AG20443 (cell line): ENCODE results near the gene TSPAN18.
A peak's percentile ranks its signal among the peaks of the same experiment; 100 is the strongest.

Experiments
- DNase-seq: peaks from one replicate; pipeline ENCODE4 v3.0.0; 2012; ENCODE audit warnings: low spot score, mixed read lengths

The TSPAN18 gene

DNA sequence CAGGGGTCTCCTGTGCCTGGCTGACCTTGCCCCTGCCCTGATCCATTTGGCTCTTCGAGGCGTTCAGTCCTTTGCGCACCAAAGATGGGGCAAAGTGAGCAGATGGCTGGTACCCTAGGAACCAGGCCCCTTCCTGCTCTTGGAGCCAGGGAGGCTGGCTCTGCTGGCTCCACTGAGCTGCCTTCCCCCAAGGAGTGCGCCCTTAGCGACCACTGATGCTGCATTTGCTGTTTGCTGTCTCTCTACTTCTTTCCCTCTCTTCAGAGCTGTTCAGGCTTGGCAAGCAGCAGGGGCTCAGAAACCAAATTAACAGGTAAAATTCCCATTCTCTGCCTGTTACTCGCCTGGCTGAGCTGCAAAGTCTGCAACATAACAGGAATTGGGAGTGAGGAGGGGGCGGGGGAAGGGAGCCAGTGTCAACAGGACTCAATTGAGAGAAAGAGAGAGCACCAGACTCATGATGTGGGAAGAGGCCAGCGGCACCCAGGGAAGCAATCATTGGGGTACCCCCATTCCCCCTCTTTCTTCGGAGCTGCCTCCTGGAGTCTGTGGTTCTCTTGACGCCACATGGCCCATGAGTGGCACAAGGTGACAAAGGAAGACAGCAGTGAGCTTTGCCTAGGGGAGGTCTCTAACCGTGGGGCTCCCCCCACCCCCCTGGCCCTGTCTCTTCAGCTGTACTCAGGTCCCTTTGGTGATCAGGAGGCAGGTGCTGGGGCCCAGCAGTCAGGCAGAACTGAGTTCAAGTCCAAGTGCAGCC lies 121.6 kb downstream of the TSPAN18 start:
- DNase-seq: no peak

DNA sequence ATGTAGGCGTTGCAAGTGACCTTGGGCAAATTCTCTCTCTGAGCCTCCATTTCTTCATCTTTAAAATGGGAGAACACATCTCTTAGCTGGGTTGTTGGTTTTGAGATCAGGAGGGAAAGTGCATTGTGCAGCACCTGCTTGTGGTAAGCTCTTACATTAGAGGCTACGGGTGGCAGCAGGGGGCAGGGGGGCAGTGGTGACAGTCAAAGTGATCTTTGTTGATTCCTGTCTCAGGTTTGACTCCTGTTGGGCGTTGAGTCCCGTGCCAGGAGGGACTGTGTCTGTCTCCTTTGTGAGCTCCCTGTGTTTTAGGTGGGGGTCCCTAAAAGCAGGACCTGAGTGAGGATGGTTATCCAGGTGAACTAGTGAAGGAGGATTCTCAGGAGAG lies 122.2 kb downstream of the TSPAN18 start:
- DNase-seq: no peak

DNA sequence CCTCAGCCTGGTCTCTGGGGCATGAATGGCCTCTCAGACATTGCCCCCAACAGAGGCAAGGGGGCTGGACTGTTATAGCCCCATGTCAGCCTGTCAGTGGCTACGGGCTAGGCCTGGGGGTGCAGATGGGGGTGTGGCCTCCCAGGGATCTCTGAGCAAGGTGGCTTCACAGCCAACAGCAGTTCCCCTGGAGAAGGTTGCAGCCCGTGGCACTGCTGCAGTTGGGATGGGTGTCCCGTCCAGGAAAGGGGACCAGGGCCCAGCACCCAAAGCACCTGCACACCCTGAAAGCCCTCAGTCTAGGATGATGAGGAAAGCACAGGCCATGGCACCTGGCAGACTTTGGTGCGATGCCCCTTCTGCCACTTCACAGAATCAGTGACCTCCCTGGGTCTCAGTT lies 122.7 kb downstream of the TSPAN18 start:
- DNase-seq: no peak

DNA sequence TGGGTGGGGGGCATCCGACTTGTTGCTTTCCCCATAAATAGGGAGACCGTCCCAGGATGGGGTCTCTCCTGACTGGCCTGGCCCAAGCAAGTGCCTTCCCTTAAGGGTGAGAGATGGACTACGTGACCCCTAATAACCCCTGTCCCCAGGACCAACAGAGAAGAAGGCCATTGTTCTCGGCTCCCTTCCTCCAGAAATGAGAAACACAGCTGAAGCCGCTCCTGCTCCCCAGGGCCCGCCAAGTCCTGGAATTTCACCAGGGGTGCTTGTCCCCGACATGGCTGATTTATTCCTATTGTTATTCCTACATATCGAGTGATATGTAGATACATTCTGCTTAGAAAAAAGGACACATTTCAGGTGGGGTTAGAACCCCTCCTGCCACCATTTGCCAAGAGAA lies 123.2 kb downstream of the TSPAN18 start:
- DNase-seq: no peak

DNA sequence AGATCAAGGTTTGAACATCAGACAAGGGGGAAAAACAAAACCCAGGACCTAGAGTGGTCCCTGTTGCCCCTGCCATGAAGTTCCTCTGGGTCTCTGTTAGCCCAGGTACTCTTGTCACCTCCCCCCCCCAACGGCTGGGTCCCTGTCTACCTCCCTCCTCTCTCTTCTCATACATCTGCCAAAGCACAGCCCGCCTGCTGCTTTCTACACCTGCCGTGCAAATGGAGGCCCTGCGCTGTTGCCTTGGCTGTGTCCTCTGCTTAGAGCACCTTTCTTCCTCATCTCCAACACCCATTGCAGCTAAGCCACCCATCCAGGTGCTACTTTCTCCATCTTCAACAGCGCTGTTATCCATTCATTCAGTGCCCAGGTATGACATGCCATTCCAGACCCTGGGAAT lies 124.7 kb downstream of the TSPAN18 start:
- no peak for DNase-seq

DNA sequence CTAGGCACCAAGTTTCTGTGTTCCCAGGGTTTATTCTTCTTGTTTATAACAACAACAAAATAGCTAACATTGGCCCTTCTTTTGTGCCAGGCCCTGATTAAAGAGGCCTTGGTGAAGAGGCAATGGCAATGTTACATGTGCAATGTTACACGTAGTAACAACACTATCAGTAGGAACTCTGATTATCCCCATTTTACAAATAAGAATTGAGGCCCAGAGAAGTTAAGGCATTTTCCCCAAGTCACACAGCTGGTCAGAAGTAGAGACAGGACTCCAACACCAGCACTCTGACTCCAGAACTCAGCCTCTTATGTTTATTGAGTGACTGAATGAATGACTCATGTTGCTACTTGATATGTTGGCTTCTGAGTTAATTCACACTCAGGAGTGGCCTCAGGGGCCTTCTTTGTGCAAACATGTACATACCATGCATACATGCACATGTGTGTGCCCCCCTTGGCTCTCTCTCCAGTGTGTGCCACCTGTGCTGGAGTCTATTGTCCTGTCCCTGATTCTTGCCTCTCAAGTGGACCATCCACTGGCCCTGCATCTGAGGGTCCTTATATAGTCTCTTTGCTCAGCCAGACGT lies 125.5 kb downstream of the TSPAN18 start:
- no peak for DNase-seq

DNA sequence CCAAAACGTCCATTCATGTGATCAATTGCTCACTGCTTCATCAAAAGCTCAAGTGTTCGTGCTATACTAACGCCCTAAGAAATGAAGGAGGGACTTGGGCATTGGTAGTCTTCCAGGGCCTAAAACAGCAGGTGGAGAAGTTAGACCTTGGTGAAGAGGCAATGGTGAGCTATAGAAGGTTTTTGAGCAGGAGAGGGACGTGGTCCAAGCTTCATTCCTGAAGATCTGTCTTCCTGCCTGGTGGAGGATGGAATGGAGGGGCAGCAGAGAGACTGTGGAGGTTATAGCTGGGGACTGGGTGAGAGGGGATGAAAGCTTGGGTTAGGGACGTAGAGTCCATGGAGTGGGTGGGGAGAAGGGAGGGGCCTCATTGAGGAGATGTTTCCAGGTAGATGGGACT lies 126.2 kb downstream of the TSPAN18 start:
- DNase-seq: no peak

DNA sequence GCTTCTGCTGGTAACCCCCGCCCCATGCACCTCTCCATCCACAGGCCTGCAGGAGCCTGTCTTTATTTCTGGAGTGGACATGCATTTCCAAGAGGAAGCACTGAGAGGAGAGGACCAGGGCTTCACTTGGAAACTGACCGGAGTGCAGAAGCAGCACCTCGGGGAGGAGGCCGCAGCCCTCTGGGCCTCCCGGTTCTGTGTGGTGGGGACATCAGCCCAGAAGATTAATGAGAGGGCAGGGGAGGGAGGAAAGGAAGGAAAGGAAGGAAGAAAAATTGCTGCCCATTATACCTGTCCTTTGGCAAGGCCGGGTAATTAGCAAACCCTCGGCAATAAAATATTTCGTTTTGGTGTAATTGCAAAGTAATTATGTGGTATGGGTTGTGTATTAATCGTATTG lies 126.9 kb downstream of the TSPAN18 start:
- no peak for DNase-seq

DNA sequence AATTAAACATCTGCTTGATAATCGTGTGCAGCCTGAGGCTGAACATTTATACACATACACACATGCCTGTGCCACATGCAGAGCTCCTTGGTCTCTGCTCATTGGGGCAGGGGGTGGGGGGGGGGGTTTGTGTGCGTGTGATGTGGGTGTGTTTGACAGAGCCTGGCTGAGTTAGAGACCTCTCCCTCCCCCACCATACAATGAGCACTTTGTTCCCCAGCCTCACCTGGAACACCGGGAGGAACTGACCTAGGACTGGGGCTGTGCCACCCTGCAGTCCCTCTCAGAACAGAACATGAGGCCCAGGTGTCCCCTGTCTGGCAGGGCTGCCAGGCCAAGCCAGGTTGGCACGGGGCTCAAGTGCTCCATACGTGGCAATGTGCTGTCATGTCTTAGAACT lies 127.3 kb downstream of the TSPAN18 start:
- DNase-seq: no peak

DNA sequence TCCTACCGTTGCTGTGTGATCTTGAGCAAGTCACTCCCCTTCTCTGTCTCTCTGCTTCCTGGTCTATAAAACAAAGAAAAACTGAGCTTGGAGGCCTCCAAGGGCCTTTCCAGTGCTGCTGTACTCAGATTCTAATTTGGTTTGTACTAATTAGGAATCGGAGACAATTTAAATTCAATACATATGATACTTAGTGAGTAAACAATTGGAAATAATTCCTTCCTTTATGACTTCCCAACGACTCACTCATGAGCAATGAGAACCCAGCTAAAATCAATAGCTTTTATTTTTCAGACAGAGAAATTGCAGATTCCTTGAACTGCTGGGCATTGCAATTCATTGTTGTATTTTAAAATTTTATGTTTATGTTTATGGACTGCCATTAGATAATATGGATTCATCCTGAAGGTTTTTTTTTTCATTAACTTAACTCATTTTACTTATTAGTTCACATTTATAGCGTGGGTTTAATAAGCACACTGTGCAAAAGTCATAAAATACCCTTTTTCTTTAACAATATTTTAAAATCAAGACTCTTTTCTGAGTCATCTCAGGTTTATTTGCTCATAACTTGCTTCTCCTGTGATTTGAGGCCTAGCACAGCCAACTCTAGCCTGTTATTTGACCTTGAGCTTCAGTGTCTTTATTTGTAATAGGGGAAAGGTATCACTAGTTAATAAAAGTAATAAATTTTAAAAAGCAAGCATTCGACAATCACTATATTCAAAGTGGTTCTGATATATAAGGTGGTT lies 128.2 kb downstream of the TSPAN18 start:
- DNase-seq: no peak

DNA sequence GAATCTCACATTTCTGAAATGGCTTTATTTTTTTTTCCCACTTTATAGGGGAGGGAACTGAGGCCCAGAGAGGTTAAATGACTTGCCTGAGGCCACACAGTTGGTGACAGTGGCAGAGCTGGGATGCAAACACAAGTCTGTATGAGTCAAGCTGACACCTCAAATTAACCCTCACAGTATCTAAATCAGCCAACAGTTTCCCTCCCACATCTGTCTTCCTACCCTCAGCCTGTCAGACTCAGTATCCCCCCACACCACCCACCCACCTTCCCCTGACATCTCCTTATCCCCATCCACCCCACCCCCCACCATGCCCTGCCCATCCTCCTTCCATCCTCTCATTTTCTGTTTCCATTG lies 128.7 kb downstream of the TSPAN18 start:
- DNase-seq: no peak

DNA sequence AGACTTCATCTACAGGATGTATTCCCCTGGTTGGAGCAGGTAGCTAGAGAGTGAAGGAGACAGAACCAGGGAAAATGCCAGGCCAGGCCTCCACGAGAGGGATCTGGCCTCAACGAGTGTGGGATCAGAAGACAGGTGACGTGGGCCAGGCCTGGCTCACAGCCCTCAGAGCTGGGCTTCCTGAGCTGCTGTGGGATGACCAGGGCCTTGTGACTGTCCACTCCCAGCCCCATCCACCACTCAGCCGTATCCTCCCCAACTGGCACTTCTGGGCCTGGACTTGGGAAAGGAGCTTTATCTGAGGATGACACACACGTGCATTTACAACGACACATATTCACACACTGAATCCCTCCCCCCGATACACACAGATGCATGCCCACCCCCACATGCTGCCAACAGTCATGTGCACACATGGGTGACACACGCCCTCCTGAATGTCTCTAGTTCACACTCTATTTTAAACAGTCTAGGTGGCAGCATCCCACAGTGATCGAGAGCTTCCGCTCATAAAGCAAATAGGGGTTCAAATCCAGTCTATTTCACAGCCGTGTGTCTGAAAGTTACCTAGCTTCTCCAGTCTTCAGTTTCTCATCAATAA lies 130.8 kb downstream of the TSPAN18 start:
- DNase-seq: no peak

DNA sequence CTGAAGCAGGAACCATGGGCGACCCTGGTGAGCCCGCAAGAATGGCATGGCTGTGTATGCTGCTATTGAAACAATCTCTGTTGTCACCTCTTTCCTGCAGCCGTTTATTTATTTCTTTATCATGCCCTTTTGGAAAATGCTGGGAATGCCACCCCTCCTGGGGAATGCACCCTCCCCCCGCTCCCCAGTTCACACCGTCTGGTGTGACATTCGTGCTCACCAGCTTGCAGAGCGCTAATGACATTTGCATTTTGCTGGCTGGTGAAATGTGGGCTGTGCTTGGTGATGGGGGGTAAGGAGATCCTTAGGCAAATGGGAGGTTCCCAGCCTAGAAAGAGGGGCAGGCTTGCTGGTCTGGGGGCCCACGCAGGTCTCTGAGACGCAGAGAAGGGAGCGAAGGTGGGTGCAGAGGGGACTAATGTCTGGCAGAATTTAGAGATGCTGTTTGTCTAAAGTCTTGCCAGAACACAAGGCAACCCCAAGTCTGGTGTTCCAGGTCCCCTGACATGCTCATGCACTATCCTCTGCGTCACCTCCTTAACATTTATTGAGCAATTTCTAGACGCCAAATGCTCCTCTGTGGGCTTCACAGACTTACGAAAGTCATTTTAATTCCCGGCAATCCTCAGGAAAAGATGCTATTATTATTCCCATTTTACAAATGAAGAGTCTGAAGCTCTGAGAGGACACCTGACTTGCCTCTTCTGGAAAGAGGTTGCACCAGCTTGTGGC lies 132.2 kb downstream of the TSPAN18 start:
- peak; percentile 74 for DNase-seq

DNA sequence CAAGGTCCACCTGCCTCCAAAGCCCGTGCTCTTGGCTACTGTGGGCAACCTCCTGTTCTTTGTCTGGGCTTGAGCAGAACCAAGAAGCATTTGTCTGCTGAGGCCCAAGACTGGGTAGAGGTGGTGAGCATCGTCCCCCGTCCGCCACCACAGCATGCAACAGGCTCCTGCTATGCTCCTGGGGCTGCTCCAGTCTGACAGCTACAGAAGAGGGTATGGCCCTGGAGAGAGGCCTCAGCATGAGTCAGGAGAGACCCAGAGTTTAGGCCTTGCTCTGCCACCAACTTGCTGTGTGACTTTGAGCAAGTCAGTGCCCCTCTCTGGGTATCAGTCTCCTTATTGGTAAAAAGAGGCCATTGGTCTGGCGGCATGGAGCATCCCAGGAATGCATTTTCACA lies 132.8 kb downstream of the TSPAN18 start:
- DNase-seq: no peak

DNA sequence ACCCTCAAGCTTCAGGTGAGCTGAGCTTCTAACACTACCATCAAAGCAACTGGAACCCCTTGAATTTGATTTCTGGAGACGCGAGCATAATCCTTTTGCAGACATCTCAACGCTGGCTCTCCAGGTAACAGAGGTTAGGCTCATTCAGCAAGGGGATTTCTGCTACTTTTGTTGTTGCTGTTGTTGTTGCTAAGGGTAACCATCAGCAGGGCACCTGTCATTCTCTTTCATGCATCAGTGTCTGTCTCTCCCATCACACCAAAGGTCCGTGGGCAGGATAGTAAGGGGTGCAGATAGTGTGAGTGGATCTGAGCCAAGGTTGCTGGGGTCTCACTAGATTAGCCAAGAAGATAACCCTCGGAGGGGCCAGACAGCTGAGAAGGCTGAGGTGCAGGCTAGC lies 133.6 kb downstream of the TSPAN18 start:
- no peak for DNase-seq

DNA sequence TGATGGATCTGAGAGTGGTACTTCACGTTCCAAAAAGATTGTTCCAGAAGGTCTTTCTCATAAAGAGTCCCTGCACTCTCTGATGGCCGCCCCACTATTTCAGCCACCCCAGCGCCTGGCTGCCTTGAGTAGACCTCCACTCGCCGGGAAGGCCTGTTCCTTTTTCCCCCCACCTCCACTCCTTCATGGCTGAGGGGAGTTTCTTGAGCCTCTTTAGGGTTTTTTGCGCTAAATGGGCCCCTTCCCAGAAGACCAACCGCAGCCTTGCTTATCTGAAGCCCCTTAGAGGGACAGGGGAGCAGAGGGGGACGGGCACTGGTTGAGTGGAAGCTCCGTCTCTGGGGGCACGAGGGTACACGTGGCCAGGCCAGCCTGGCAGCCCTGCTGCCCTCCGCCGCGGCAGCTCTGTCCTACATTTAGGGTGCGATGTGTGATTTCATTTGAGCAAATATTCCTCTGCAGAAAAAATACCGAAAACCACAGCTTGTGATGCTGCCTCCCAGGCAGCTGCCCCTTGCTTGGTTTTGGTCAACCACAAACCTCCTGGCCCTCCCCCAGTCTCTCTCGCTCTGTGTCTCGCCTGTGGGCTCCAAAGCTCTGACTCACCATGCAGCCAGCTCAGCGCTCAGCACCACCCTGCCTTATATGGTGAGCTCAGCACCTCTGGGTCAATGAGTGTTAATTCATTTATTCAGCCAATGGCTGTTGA lies 135.2 kb downstream of the TSPAN18 start:
- peak; percentile 98 for DNase-seq

DNA sequence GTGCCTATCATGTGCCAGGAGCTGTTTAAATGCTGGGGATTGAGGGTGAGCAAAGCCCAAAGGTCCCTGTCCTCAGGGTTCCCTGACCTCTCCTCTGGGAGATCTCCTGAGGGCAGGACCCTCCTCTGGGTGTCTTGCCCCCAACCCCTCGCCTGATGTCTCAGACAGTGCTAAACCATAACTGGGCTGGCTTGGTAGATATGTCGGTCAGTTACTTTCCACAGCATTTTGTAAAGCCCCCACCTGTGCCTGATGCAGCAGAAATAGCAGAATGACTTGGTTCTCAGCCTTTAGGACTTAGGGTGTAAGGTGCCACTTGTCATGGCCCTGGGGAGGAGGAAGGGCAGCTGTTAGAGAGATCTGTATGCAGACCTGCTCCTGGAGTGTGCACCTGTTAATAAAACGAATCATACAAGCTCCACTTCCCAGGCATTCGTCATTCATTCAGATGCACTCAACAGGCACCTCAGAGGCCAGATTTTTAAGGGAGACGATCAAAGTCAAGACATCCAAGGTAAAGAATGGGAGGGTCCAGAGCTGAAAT lies 135.9 kb downstream of the TSPAN18 start:
- no peak for DNase-seq

DNA sequence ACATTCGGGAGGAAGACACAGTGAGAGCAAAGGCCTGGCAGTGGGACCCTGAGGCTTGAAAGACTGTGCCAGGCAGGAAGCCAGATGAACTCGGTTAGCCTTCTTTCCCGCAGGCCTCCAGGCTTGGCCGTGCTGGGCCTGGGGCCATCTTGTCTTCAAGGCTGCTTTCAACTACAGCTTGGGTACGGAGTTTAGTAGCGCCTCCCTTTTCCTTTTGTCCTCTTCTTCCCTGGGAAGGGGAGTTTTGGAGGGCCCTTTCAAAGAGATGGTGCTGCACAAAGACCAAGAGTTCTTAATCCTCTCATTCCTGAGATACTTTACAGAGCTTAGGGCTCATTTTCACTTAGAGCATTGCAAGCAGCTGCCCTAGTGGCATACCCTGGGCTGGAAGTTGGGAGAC lies 136.5 kb downstream of the TSPAN18 start:
- no peak for DNase-seq

DNA sequence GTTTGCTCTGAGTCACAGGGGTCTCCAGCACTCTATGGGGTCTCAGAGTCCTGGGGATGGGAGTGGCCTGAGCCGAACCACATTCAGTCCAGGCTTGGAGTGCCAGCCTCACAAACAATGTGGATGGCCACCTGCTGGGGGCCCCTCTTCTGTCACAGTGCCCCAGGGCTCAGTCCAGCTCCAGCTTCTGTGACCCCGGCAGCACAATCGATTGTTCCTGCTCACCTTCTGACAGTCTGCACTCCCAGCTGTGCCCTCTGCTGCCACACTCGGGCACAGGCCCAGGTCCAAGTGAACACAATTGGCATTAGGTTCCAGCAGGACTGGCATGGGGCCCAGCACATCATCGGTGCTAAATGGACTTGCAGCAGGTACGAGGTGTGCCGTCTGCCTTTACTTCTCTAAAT lies 139.1 kb downstream of the TSPAN18 start:
- no peak for DNase-seq

DNA sequence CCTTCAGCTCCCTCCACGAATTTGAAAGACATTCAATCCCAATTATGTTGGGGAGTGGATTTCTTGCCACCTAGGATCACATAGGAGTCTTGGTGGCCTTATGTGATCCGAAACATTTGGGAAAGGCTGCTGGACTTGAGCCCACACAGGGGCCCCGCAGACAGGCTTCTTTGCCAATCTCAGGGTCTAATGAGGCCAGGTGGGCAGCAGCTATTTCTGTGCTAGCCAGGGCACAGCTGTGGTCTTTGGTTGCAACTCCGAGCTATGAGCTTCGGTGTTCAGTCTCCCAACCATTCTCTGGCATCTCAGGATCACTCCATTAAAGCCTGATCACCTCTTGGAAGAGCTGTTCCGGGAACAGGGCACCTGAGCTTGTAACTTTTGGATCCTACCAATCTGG lies 139.5 kb downstream of the TSPAN18 start:
- DNase-seq: no peak

DNA sequence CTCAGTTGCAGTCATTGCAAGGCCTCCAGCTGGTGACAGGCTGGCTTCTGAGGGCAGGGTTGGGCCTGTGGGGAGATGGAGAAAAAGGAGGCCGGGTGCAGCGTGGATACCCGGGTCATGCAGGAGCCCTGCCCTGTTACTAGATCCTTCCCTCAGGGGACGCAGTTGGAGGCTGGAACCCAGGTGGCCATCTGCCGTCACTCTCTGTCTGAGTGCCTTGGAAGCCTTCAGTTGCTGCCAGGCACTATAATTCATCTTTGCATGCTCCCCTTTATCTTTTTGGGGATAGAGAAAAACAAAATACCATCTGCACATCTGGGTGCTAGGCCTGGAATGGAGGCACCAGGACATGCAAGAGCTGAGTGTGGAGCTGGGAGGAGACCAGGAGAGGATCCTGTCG lies 141.3 kb downstream of the TSPAN18 start:
- no peak for DNase-seq
